ENCODE results near the gene PDCL2. TPM values are rescaled to one million over a fixed set of nuclear protein-coding genes. Genes with fewer than 3 reads are reported as not detected.

Gene PDCL2
- total and polyA plus RNA-seq, 9 of the 15 experiments (the other 6 are each of a cell fraction or from before 2014, with no cell fraction given), result 0.62 to 2.5 (median 1.2) TPM

DNA sequence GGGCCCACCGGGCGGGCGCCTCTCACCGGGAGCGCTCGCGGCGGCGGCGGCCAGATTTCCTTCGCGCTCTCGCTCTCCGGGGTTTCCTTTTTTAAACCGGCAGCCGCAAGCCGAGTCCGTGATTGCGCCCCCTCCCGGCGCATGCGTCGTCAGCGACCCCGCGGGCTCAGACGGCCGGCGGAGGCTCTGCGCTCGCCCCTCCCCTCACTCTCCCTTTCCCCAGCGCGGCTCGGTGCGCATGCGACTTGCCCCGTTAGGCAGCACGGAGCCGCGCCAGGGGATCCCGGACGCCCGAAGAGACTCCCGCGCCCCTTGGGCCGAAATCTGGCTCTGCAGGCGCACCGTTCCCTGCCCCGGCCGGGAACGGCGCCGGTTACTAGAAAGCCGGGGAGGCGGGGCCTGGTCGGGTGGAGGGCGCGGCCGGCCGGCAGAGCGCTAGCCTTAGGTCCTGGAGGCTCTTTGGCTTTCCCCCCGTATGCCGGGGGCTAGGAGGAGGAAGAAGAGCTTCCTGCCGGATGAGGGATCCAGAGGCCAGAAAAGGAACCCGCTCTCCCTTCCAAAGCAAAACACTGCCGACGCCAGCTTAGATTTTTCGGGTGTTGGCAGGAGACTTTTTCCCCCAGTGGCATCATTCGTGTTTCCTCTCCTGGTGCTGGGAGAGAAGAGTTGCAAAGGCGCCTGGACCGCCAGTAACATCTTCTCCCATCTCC, 45.1 kb downstream of the PDCL2 start, which contains the start of gene CLOCK (continued):
- TF ChIP-seq, protein P1, sequence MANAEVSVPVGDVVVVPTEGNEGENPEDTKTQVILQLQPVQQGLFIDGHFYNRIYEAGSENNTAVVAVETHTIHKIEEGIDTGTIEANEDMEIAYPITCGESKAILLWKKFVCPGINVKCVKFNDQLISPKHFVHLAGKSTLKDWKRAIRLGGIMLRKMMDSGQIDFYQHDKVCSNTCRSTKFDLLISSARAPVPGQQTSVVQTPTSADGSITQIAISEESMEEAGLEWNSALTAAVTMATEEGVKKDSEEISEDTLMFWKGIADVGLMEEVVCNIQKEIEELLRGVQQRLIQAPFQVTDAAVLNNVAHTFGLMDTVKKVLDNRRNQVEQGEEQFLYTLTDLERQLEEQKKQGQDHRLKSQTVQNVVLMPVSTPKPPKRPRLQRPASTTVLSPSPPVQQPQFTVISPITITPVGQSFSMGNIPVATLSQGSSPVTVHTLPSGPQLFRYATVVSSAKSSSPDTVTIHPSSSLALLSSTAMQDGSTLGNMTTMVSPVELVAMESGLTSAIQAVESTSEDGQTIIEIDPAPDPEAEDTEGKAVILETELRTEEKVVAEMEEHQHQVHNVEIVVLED (CRISPR knock-in tag; IDR thresholded peaks at IDR 0.05), result peak; percentile 12; the same call in 1 of the 2 replicates
- TF ChIP-seq JUNB (CRISPR knock-in tag; conservative IDR thresholded peaks at IDR 0.05) (no peak), ZNF253 (CRISPR knock-in tag; conservative IDR thresholded peaks at IDR 0.05) (no peak), ZEB2 (IDR thresholded peaks at IDR 0.05) (no peak), NRF1 (conservative IDR thresholded peaks at IDR 0.05 in 1 of 2, IDR thresholded peaks at IDR 0.05 in 1 of 2) (peak; percentile 97), ZNF384 (IDR thresholded peaks at IDR 0.05; ENCODE audit: low read depth, low read length) (no peak), SMARCE1 (IDR thresholded peaks at IDR 0.05) (no peak), ZNF174 (CRISPR knock-in tag; IDR thresholded peaks at IDR 0.05) (no peak), TSC22D4 (tag; IDR thresholded peaks at IDR 0.05) (no peak)
- TF ChIP-seq, protein P2, sequence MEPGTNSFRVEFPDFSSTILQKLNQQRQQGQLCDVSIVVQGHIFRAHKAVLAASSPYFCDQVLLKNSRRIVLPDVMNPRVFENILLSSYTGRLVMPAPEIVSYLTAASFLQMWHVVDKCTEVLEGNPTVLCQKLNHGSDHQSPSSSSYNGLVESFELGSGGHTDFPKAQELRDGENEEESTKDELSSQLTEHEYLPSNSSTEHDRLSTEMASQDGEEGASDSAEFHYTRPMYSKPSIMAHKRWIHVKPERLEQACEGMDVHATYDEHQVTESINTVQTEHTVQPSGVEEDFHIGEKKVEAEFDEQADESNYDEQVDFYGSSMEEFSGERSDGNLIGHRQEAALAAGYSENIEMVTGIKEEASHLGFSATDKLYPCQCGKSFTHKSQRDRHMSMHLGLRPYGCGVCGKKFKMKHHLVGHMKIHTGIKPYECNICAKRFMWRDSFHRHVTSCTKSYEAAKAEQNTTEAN (CRISPR knock-in tag; IDR thresholded peaks at IDR 0.05), result no peak
- TF ChIP-seq, protein P3, sequence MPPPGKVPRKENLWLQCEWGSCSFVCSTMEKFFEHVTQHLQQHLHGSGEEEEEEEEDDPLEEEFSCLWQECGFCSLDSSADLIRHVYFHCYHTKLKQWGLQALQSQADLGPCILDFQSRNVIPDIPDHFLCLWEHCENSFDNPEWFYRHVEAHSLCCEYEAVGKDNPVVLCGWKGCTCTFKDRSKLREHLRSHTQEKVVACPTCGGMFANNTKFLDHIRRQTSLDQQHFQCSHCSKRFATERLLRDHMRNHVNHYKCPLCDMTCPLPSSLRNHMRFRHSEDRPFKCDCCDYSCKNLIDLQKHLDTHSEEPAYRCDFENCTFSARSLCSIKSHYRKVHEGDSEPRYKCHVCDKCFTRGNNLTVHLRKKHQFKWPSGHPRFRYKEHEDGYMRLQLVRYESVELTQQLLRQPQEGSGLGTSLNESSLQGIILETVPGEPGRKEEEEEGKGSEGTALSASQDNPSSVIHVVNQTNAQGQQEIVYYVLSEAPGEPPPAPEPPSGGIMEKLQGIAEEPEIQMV (tag; conservative IDR thresholded peaks at IDR 0.05; ENCODE audit: low read depth), result no peak
- TF ChIP-seq, protein P4, sequence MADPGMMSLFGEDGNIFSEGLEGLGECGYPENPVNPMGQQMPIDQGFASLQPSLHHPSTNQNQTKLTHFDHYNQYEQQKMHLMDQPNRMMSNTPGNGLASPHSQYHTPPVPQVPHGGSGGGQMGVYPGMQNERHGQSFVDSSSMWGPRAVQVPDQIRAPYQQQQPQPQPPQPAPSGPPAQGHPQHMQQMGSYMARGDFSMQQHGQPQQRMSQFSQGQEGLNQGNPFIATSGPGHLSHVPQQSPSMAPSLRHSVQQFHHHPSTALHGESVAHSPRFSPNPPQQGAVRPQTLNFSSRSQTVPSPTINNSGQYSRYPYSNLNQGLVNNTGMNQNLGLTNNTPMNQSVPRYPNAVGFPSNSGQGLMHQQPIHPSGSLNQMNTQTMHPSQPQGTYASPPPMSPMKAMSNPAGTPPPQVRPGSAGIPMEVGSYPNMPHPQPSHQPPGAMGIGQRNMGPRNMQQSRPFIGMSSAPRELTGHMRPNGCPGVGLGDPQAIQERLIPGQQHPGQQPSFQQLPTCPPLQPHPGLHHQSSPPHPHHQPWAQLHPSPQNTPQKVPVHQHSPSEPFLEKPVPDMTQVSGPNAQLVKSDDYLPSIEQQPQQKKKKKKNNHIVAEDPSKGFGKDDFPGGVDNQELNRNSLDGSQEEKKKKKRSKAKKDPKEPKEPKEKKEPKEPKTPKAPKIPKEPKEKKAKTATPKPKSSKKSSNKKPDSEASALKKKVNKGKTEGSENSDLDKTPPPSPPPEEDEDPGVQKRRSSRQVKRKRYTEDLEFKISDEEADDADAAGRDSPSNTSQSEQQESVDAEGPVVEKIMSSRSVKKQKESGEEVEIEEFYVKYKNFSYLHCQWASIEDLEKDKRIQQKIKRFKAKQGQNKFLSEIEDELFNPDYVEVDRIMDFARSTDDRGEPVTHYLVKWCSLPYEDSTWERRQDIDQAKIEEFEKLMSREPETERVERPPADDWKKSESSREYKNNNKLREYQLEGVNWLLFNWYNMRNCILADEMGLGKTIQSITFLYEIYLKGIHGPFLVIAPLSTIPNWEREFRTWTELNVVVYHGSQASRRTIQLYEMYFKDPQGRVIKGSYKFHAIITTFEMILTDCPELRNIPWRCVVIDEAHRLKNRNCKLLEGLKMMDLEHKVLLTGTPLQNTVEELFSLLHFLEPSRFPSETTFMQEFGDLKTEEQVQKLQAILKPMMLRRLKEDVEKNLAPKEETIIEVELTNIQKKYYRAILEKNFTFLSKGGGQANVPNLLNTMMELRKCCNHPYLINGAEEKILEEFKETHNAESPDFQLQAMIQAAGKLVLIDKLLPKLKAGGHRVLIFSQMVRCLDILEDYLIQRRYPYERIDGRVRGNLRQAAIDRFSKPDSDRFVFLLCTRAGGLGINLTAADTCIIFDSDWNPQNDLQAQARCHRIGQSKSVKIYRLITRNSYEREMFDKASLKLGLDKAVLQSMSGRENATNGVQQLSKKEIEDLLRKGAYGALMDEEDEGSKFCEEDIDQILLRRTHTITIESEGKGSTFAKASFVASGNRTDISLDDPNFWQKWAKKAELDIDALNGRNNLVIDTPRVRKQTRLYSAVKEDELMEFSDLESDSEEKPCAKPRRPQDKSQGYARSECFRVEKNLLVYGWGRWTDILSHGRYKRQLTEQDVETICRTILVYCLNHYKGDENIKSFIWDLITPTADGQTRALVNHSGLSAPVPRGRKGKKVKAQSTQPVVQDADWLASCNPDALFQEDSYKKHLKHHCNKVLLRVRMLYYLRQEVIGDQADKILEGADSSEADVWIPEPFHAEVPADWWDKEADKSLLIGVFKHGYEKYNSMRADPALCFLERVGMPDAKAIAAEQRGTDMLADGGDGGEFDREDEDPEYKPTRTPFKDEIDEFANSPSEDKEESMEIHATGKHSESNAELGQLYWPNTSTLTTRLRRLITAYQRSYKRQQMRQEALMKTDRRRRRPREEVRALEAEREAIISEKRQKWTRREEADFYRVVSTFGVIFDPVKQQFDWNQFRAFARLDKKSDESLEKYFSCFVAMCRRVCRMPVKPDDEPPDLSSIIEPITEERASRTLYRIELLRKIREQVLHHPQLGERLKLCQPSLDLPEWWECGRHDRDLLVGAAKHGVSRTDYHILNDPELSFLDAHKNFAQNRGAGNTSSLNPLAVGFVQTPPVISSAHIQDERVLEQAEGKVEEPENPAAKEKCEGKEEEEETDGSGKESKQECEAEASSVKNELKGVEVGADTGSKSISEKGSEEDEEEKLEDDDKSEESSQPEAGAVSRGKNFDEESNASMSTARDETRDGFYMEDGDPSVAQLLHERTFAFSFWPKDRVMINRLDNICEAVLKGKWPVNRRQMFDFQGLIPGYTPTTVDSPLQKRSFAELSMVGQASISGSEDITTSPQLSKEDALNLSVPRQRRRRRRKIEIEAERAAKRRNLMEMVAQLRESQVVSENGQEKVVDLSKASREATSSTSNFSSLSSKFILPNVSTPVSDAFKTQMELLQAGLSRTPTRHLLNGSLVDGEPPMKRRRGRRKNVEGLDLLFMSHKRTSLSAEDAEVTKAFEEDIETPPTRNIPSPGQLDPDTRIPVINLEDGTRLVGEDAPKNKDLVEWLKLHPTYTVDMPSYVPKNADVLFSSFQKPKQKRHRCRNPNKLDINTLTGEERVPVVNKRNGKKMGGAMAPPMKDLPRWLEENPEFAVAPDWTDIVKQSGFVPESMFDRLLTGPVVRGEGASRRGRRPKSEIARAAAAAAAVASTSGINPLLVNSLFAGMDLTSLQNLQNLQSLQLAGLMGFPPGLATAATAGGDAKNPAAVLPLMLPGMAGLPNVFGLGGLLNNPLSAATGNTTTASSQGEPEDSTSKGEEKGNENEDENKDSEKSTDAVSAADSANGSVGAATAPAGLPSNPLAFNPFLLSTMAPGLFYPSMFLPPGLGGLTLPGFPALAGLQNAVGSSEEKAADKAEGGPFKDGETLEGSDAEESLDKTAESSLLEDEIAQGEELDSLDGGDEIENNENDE (IDR thresholded peaks at IDR 0.05; ENCODE audit: low read depth, low read length), result no peak

Data from K562 (cell line).